22Rv1 (cell line): ENCODE data around the gene PLP1.
"Not testable (repeated sequence)": the region's sequence is repeated elsewhere in the genome, so short reads cannot be mapped to it uniquely, and the experiment has no call there.

Experiments used
- ZFX ChIP-seq: fragments of 450-650 bp; IDR thresholded peaks from 2 replicates; pipeline ENCODE4 v1.6.1; 2017; ENCODE audit warnings: antibody characterized with exemption, borderline replicate concordance
- TF ChIP-seq, protein P1 (sequence below): fragments of 450-650 bp; IDR thresholded peaks from 2 replicates; pipeline ENCODE4 v1.5.1; 2017; ENCODE audit warnings: mild to moderate bottlenecking

DNA sequence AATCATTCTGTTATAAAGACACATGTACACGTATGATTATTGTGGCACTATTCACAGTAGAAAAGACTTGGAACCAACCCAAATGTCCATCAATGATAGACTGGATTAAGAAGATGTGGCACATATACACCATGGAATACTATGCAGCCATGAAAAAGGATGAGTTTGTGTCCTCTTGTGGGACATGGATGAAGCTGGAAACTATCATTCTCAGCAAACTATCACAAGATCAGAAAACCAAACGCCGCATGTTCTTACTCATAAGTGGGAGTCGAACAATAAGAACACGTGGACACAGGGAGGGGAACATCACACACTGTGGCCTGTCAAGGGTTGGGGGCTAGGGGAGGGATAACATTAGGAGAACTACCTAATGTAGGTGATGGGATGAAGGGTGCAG lies 40.5 kb downstream of the PLP1 start:
- TF ChIP-seq, protein P1, sequence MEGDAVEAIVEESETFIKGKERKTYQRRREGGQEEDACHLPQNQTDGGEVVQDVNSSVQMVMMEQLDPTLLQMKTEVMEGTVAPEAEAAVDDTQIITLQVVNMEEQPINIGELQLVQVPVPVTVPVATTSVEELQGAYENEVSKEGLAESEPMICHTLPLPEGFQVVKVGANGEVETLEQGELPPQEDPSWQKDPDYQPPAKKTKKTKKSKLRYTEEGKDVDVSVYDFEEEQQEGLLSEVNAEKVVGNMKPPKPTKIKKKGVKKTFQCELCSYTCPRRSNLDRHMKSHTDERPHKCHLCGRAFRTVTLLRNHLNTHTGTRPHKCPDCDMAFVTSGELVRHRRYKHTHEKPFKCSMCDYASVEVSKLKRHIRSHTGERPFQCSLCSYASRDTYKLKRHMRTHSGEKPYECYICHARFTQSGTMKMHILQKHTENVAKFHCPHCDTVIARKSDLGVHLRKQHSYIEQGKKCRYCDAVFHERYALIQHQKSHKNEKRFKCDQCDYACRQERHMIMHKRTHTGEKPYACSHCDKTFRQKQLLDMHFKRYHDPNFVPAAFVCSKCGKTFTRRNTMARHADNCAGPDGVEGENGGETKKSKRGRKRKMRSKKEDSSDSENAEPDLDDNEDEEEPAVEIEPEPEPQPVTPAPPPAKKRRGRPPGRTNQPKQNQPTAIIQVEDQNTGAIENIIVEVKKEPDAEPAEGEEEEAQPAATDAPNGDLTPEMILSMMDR: not testable (repeated sequence)
- not testable (repeated sequence) for TF ChIP-seq ZFX
